Ishikawa (cell line): Measurements from ENCODE around the gene RPL31.

Source experiments
- CEBPB ChIP-seq: IDR thresholded peaks from 2 replicates; pipeline ENCODE4 v1.6.1; 2012
- CREB1 ChIP-seq: IDR thresholded peaks from 2 replicates; pipeline ENCODE4 v1.6.1; 2012; ENCODE audit warnings: low read depth
- EGR1 ChIP-seq: IDR thresholded peaks from 2 replicates; pipeline ENCODE4 v1.6.1; 2012
- EP300 ChIP-seq: IDR thresholded peaks from 2 replicates; pipeline ENCODE4 v1.6.1; 2012; ENCODE audit warnings: borderline replicate concordance
- FOXM1 ChIP-seq: IDR thresholded peaks from 2 replicates; pipeline ENCODE4 v1.6.1; 2012; ENCODE audit warnings: low read depth, borderline replicate concordance
- MAX ChIP-seq: IDR thresholded peaks from 2 replicates; pipeline ENCODE4 v1.6.1; 2012
- NFIC ChIP-seq: IDR thresholded peaks from 2 replicates; pipeline ENCODE4 v1.6.1; 2012
- RAD21 ChIP-seq: IDR thresholded peaks from 2 replicates; pipeline ENCODE4 v1.6.1; 2012; ENCODE audit warnings: low read depth
- REST ChIP-seq: IDR thresholded peaks from 2 replicates; pipeline ENCODE4 v1.6.1; 2012; ENCODE audit warnings: low read depth, mild to moderate bottlenecking
- TAF1 ChIP-seq: IDR thresholded peaks from 2 replicates; pipeline ENCODE4 v1.6.1; 2012; ENCODE audit warnings: low read depth, mild to moderate bottlenecking
- TCF12 ChIP-seq: IDR thresholded peaks from 2 replicates; pipeline ENCODE4 v1.6.1; 2012; ENCODE audit warnings: low read depth
- TEAD4 ChIP-seq: IDR thresholded peaks from 2 replicates; pipeline ENCODE4 v1.6.1; 2012
- USF1 ChIP-seq: IDR thresholded peaks from 2 replicates; pipeline ENCODE4 v1.6.1; 2012
- YY1 ChIP-seq: IDR thresholded peaks from 2 replicates; pipeline ENCODE4 v1.6.1; 2012; ENCODE audit warnings: low read depth
- ZBTB7A ChIP-seq: IDR thresholded peaks from 2 replicates; pipeline ENCODE4 v1.6.1; 2012; ENCODE audit warnings: low read depth

The RPL31 gene

GRCh38 chr2:100960688-100961087 lies 41.4 kb upstream of the RPL31 start:
- no peak for TF ChIP-seq NFIC

- TF ChIP-seq REST (no peak), TAF1 (no peak), NFIC (no peak), MAX (no peak), TEAD4 (no peak), YY1 (no peak), RAD21 (no peak), FOXM1 (no peak), CREB1 (no peak), USF1 (no peak), EP300 (no peak)
Measured at GRCh38 chr2:100962366-100963025, 39.6 kb upstream of the RPL31 start.

GRCh38 chr2:100963026-100963375 lies 39.1 kb upstream of the RPL31 start:
- no peak for TF ChIP-seq USF1
- TF ChIP-seq NFIC: no peak
- TF ChIP-seq CREB1: no peak
- TF ChIP-seq TAF1: no peak
- TF ChIP-seq EP300: no peak
- no peak for TF ChIP-seq FOXM1
- no peak for TF ChIP-seq MAX
- no peak for TF ChIP-seq RAD21
- no peak for TF ChIP-seq REST
- TF ChIP-seq YY1: no peak
- TF ChIP-seq ZBTB7A: no peak
- TF ChIP-seq EGR1: no peak
- no peak for TF ChIP-seq TCF12
- no peak for TF ChIP-seq TEAD4
- no peak for TF ChIP-seq CEBPB

GRCh38 chr2:100964222-100964621 lies 37.9 kb upstream of the RPL31 start:
- TF ChIP-seq YY1 (no peak), RAD21 (no peak), NFIC (no peak), ZBTB7A (no peak), USF1 (no peak), TAF1 (no peak), CREB1 (no peak)

- TF ChIP-seq TEAD4: no peak
- TF ChIP-seq NFIC: no peak
- no peak for TF ChIP-seq TCF12
- no peak for TF ChIP-seq FOXM1
- TF ChIP-seq CEBPB: no peak
- TF ChIP-seq EGR1: no peak
- TF ChIP-seq ZBTB7A: no peak
- TF ChIP-seq CREB1: no peak
- no peak for TF ChIP-seq RAD21
- TF ChIP-seq USF1: no peak
- no peak for TF ChIP-seq TAF1
Measured at GRCh38 chr2:100964681-100965169, 37.4 kb upstream of the RPL31 start.

- TF ChIP-seq REST (no peak), EGR1 (no peak), RAD21 (no peak), MAX (no peak)
Measured at GRCh38 chr2:100965596-100965995, 36.5 kb upstream of the RPL31 start.
